HG02759 (cell line): ENCODE results near the gene NLRP10.
A peak's percentile ranks its signal among the peaks of the same experiment; 100 is the strongest.
"Not testable (repeated sequence)": the region's sequence is repeated elsewhere in the genome, so short reads cannot be mapped to it uniquely, and the experiment has no call there.

ENCODE experiments used
- ATAC-seq: cut with Tn5 transposase; IDR thresholded peaks from one replicate; pipeline ENCODE4 v1.9.1; 2021; ENCODE audit warnings: mild to moderate bottlenecking, moderate library complexity; ENCODE audit not compliant: unreplicated experiment

NLRP10 gene, protein sequence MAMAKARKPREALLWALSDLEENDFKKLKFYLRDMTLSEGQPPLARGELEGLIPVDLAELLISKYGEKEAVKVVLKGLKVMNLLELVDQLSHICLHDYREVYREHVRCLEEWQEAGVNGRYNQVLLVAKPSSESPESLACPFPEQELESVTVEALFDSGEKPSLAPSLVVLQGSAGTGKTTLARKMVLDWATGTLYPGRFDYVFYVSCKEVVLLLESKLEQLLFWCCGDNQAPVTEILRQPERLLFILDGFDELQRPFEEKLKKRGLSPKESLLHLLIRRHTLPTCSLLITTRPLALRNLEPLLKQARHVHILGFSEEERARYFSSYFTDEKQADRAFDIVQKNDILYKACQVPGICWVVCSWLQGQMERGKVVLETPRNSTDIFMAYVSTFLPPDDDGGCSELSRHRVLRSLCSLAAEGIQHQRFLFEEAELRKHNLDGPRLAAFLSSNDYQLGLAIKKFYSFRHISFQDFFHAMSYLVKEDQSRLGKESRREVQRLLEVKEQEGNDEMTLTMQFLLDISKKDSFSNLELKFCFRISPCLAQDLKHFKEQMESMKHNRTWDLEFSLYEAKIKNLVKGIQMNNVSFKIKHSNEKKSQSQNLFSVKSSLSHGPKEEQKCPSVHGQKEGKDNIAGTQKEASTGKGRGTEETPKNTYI

DNA sequence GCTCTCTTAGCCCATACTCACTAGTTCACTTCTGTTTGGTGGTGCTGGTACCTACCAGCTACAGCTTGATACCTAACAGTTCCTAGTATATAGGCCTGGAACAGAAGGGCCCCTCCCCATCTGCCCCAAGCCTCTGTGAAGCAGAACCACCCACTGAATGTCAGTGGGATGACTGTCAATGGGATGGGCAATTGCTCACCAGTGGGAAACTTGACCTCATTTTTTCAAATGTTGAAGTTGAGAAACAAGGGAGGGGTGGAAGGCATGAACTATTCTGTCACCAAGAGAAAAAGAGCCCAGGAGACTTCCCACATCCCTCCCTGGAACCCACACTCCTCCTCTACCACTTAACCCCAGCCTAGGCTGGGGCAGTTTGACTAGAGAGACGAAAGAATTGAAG lies at the start of gene NLRP10:
Gene NLRP10 (minus strand): TSS at position 62 of the 400 bp plus-strand sequence. CDS start 1,952 bp downstream, outside the sequence.
- no peak for ATAC-seq

DNA sequence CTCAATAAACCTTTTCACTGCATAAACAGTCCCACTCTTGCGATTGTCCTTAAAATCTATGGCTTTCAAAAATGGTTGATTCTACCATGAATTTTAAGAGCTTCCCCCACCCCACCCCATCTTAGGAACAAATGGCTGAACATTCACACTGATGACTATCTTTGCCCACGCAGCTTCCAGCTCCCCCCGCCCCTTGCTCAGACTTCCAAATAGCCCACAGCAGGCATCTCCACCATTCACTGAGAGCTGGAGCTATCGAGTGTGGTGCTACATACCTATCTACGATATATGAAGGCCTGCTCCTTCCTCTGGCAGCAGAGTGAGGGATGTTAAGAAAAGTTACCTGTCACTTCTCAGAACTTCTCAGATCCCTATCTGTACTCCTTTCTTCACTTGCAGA lies 48.6 kb upstream of the NLRP10 start:
- no peak for ATAC-seq

DNA sequence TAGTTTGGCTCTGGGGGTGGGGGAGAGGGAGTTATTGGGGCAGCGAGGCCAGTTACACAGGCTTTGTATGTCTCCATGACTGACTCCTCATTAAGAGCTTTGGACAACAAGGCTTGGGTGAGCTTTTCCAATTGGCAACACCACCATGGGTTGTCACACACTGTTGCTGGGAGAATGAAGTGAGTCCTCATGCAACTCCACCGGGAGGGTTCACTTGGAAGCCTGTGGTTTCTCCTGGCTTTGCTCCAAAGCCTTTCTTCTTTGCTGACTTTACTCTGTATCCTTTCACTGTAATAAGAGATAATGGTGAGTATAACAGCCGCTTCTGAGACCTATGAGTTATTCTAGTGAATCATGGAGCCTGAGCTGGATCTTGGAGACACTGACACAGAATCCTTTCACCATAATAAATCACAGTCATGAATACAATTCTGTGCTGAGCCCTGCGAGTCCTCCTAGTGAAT lies 46.8 kb upstream of the NLRP10 start:
- no peak for ATAC-seq

DNA sequence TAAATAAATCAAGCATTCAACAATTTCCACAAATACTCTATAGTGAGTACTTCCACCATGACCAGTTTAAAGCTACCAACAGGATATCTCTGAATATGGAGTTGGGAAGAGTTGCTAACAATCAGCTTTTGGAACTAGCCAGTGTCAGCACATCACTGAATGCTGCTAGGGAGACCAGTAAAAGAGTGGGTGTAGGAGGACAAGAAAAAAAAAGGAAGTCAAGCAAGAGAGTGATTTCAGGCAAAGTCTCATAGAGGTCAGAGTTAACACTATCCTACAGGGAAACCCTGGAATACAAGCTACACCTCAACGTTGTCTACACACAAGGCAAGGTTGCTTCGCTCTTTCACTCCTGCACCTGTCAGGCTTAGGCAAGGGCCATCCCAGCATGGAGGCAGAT lies 46.1 kb upstream of the NLRP10 start:
- no peak for ATAC-seq

DNA sequence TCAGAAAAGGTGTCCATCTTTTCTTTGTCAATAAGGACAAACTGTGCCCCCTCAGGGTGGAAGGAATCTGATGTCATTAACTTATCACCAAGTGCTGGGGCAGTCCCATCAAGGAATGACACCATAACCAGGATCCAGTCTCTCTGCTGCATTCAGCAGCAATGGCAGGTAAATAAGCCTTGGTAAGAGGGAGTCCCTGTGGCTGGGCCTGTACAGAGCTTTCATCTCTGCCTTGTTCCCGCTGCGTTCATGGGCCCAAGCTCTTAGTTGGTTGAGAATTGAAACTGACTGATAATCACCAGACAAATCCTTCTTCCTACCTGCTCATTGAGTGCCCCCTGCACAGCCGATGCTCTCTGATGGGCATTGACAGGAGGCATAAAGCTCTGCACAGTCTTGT lies 44.6 kb upstream of the NLRP10 start:
- no peak for ATAC-seq

DNA sequence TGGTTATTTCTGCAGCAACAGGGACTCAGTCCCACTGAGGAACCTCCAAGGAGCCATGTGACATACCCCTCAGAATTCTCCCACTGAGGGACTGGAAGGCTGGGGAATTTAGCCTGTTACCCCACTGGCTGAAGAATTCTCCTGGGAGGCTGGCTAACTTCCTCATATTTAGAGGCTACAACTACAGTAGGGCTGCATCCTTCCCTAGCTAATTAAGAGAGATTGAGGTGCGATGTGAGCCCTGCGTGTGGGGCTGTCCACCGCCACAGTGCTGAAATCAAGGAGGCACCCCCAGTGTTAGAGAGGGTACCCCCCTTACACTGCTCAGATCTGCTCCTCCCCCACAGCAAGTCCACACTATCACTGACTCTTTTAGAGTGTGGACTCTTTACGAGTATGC lies 43.0 kb upstream of the NLRP10 start:
- no peak for ATAC-seq

GRCh38 chr11:8006349-8006977 lies 41.2 kb upstream of the NLRP10 start:
- peak; percentile 81 for ATAC-seq

- ATAC-seq = no peak
Measured at GRCh38 chr11:8005556-8005955, 40.3 kb upstream of the NLRP10 start.

DNA sequence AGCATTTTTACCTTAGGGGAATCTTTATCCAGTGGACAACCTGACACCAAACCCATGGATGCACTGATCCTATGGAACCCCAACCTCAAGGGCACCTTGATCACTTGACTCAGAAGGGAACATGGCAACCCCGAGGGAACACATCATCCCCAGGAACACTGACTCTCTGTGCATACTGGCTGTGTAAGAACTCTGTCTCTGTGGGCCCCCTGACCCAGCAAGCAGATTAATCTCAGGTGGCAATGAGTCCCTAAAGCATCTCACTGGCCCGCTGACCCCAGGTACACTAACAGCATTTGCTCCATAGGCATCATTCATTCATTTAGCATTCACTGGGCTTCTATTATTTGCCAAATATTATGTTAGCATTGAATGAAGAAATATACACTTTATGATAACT lies 38.8 kb upstream of the NLRP10 start:
- ATAC-seq = no peak

DNA sequence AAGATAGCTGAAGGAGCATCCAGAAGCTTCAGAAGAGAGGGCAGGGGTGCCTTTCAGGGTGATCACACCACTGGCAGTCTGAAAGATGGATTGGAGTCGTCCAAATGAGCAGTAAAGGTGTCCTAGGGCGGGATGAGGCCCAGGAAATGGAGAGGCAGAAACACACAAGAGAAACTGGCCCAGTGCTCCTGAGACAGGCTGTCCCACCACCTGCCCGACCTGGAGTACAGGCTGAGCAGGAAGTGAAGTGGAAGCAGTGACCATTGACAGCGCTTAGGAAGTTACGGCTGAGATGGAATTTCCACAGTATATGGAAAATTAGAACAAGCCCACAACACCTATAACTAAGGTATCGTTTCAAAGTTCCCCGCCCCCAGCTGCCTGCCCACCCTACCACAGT lies 37.9 kb upstream of the NLRP10 start:
- no peak for ATAC-seq

- no peak for ATAC-seq
Measured at GRCh38 chr11:8002676-8003075, 37.4 kb upstream of the NLRP10 start.

DNA sequence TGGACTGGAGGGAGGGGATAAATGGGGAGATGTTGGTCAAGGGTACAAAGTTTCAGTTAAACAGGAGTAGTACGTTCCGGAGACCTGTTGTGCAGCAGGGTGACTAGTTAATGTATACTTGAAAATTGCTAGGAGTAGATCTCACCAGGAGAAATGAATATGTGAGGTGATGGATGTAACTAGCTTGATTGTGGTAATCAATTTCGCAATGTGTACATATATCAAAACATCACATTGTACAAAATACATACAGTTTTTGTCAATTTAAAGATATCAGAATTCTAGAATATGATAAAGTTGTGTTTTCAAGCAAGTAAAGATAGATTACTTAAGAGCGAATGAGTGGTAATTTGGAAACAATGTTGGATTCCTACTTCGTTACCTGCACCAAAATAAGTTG lies 35.1 kb upstream of the NLRP10 start:
- no peak for ATAC-seq

DNA sequence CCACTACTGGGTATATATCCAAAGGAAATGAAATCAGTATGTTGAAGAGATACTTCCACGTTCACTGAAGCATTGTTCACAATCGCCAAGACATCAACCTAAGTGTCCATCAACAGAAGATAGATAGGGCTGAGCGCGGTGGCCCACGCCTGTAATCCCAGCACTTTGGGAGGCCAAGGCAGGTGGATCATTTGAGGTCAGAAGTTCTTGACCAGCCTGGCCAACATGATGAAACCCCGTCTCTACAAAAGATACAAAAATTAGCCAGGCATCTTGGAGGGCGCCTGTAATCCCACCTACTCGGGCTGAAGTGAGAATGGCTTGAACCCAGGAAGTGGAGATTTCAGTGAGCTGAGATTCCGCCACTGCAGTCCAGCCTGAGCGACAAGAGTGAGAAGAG lies 34.5 kb upstream of the NLRP10 start:
- no peak for ATAC-seq

DNA sequence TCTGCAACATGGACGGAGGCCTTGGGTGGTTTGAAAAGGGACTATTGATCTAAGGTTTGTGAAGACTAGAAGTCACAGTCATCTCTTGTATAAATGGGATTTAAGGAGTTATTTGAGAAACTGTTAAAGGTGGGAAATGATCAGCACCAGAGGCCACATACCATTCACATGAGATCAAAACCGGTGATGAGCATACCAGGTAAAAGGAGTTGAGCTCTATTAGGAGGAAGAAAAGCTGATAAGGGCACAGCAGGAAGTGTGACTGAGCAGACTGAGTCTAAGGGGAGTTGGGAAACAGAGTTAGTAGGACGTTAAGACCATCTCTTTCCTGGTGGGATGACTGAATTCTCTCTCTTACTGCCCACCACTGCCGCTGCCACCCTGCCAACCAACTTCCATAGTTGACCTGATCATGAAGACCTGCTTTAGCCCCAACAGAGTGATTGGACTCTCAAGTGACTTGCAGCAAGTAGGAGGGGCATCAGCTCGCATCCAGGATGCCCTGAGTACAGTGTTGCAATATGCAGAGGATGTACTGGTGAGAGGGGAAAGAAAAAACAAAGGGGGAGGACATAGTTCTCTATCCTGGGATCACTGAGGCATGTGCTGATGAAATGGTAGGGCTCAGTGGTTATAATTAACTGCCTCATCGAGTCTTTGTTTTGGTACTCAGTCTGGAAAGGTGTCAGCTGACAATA lies 29.5 kb upstream of the NLRP10 start:
- ATAC-seq = no peak

DNA sequence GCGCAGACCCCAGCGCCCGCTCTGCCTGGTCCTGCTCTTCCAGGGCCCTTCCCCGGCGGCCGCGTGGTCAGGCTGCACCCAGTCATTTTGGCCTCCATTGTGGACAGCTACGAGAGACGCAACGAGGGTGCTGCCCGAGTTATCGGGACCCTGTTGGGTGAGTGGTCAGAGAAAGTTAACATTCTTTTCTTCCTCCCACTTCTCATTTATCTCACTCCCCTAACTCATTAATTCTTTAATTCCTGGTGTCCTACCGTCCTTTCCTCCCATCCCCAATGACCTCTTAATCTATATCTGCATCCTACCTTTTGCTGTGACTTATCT lies 22.3 kb upstream of the NLRP10 start:
- ATAC-seq = not testable (repeated sequence)

- ATAC-seq = peak; percentile 90
Measured at GRCh38 chr11:7986768-7987559, 21.7 kb upstream of the NLRP10 start, which contains the start of gene EIF3F. Gene EIF3F, plus strand, starts transcription at chr11:7987337. Its CDS starts 16 bp downstream, at chr11:7987353.

GRCh38 chr11:7983832-7984590 lies 18.8 kb upstream of the NLRP10 start:
- no peak for ATAC-seq

GRCh38 chr11:7982582-7983119 lies 17.4 kb upstream of the NLRP10 start:
- ATAC-seq = peak; percentile 46

GRCh38 chr11:7981619-7982157 lies 16.4 kb upstream of the NLRP10 start:
- no peak for ATAC-seq
